ENCODE measurements around the gene PDP2.
"Not testable (repeated sequence)": the region's sequence is repeated elsewhere in the genome, so short reads cannot be mapped to it uniquely, and the experiment has no call there.

Gene PDP2

GRCh38 chr16:66919569-66920298 is 39.4 kb downstream of the PDP2 start:
- DNase-seq (ENCODE audit: low spot score) = no peak

GRCh38 chr16:66920299-66920590 is 39.9 kb downstream of the PDP2 start:
- no peak for DNase-seq (ENCODE audit: low spot score)

- no peak for DNase-seq (ENCODE audit: low spot score)
These were observed 40.8 kb downstream of the PDP2 start for GRCh38 chr16:66920924-66921680.

GRCh38 chr16:66921729-66922450 is 41.6 kb downstream of the PDP2 start:
- DNase-seq (ENCODE audit: low spot score) = no peak

- no peak for DNase-seq (ENCODE audit: low spot score)
These were observed 43.0 kb downstream of the PDP2 start for GRCh38 chr16:66923247-66923731.

GRCh38 chr16:66923866-66924265 is 43.6 kb downstream of the PDP2 start:
- DNase-seq (ENCODE audit: low spot score) = no peak

- no peak for DNase-seq (ENCODE audit: low spot score)
These were observed 44.4 kb downstream of the PDP2 start for GRCh38 chr16:66924527-66925321.

GRCh38 chr16:66925322-66925840 is 45.1 kb downstream of the PDP2 start, which contains the start of gene RRAD:
Gene RRAD, minus strand, starts transcription at chr16:66925535. Its CDS starts 356 bp downstream, at chr16:66925179.
- no peak for DNase-seq (ENCODE audit: low spot score)

GRCh38 chr16:66926171-66926947 is 46.0 kb downstream of the PDP2 start:
- DNase-seq (ENCODE audit: low spot score) = no peak

- DNase-seq (ENCODE audit: low spot score) = no peak
These were observed 46.7 kb downstream of the PDP2 start for GRCh38 chr16:66926961-66927436.

GRCh38 chr16:66927918-66928649 is 47.8 kb downstream of the PDP2 start:
- DNase-seq (ENCODE audit: low spot score) = no peak

- no peak for DNase-seq (ENCODE audit: low spot score)
These were observed 48.5 kb downstream of the PDP2 start for GRCh38 chr16:66928702-66929388.

GRCh38 chr16:66930189-66930588 is 49.9 kb downstream of the PDP2 start:
- no peak for DNase-seq (ENCODE audit: low spot score)

GRCh38 chr16:66931665-66932064 is 51.4 kb downstream of the PDP2 start:
- no peak for DNase-seq (ENCODE audit: low spot score)

- DNase-seq (ENCODE audit: low spot score) = no peak
These were observed 51.8 kb downstream of the PDP2 start for GRCh38 chr16:66932076-66932475.

GRCh38 chr16:66933776-66934137 is 53.4 kb downstream of the PDP2 start:
- DNase-seq (ENCODE audit: low spot score) = peak; percentile 35

GRCh38 chr16:66934138-66934838 is 54.0 kb downstream of the PDP2 start, which contains the start of gene CIAO2B:
Gene CIAO2B, minus strand, starts transcription at chr16:66934402. Its CDS starts 38 bp downstream, at chr16:66934364.
- DNase-seq (ENCODE audit: low spot score) = peak; percentile 83

- DNase-seq (ENCODE audit: low spot score) = not testable (repeated sequence)
These were observed 54.6 kb downstream of the PDP2 start for GRCh38 chr16:66934839-66935313.

Data from CD4-positive, alpha-beta T cell treated with Interleukin-6 at 100 ng/mL for 8 hours (primary cell).